OCI-LY3 (cell line): Measurements from ENCODE around the gene CRHR2.

Experiments used
- H2AFZ ChIP-seq: fragments of 200-600, 300-600 bp; shearing (Covaris generic); 2 replicates; pipeline ENCODE4 v1.6.0; 2014; ENCODE audit warnings: antibody characterized with exemption, low read depth, low read length
- H3K27ac ChIP-seq: fragments of 200-600, 300-600 bp; sonication (generic); 2 replicates; pipeline ENCODE4 v1.5.1; 2014; ENCODE audit warnings: mild to moderate bottlenecking, low read length, moderate library complexity, mixed read lengths
- H3K27me3 ChIP-seq: fragments of 200-600, 300-600 bp; sonication (generic); 2 replicates; pipeline ENCODE4 v1.6.1; 2014; ENCODE audit warnings: low read depth, low read length, mixed read lengths
- H3K36me3 ChIP-seq: fragments of 200-600, 300-600 bp; sonication (generic); replicated peaks from 2 replicates; pipeline ENCODE3; 2014; ENCODE audit warnings: low read depth, low read length, mixed read lengths
- H3K4me1 ChIP-seq: fragments of 300-600, 200-600 bp; sonication (generic); 2 replicates; pipeline ENCODE4 v1.6.1; 2014; ENCODE audit warnings: low read length, mixed read lengths
- H3K4me2 ChIP-seq: fragments of 200-600, 300-600 bp; sonication (generic); 2 replicates; pipeline ENCODE4 v1.6.1; 2014; ENCODE audit warnings: low read length, mixed read lengths
- H3K4me3 ChIP-seq: fragments of 300-600, 200-600 bp; sonication (generic); 2 replicates; pipeline ENCODE4 v1.5.1; 2014; ENCODE audit warnings: antibody characterized with exemption, mild to moderate bottlenecking, low read length, moderate library complexity
- H3K79me2 ChIP-seq: fragments of 300-600, 200-600 bp; shearing (Covaris generic); 2 replicates; pipeline ENCODE4 v1.6.1; 2014; ENCODE audit warnings: mild to moderate bottlenecking, low read length, mixed read lengths
- H3K9ac ChIP-seq: fragments of 300-600, 200-600 bp; shearing (Covaris generic); 2 replicates; pipeline ENCODE4 v1.6.0; 2014; ENCODE audit warnings: mild to moderate bottlenecking, low read length, moderate library complexity
- H3K9me3 ChIP-seq: fragments of 200-600, 300-600 bp; shearing (Covaris generic); 2 replicates; pipeline ENCODE4 v1.6.1; 2014; ENCODE audit warnings: low read length, mixed read lengths; ENCODE audit not compliant: insufficient read depth
- H4K20me1 ChIP-seq: fragments of 200-600, 300-600 bp; sonication (generic); 2 replicates; pipeline ENCODE4 v1.6.1; 2016; ENCODE audit warnings: low read length, mixed read lengths; ENCODE audit not compliant: insufficient read depth
- CTCF ChIP-seq: fragments of 200-600, 300-600 bp; sonication (generic); IDR thresholded peaks from 2 replicates; pipeline ENCODE4 v1.5.1; 2014; ENCODE audit warnings: antibody characterized with exemption, low read length, low read depth
- EZH2phosphoT487 ChIP-seq: fragments of 200-600 bp; shearing (Covaris generic); IDR thresholded peaks from 2 replicates; pipeline ENCODE4 v1.6.1; 2018; ENCODE audit warnings: antibody characterized with exemption, mixed run types, low read depth

Gene CRHR2

GRCh38 chr7:30729642-30730041 lies 47.4 kb upstream of the CRHR2 start:
- Histone ChIP-seq H3K27me3 (peaks cover 6% of the 10 kb centered on the region; the same call in 1 of the 2 replicates), H3K36me3 (no peaks in the 10 kb centered on the region), H3K4me3 (no peak overlapping the region), H3K27ac (no peak overlapping the region), H3K4me1 (no peaks in the 10 kb centered on the region), H3K4me2 (no peak overlapping the region), H4K20me1 (no peaks in the 10 kb centered on the region), H3K79me2 (no peaks in the 10 kb centered on the region), H2AFZ (no peak overlapping the region), H3K9ac (no peak overlapping the region), H3K9me3 (no peaks in the 10 kb centered on the region)
- TF ChIP-seq CTCF (no peak), EZH2phosphoT487 (no peak)

- Histone ChIP-seq H3K9ac (no peak overlapping the region), H4K20me1 (no peaks in the 10 kb centered on the region), H3K27me3 (peaks cover 6% of the 10 kb centered on the region; the same call in 1 of the 2 replicates), H3K4me1 (no peaks in the 10 kb centered on the region), H3K79me2 (no peaks in the 10 kb centered on the region), H3K4me3 (no peak overlapping the region), H3K4me2 (no peak overlapping the region), H3K27ac (no peak overlapping the region), H3K9me3 (no peaks in the 10 kb centered on the region), H2AFZ (no peak overlapping the region), H3K36me3 (no peaks in the 10 kb centered on the region)
- TF ChIP-seq EZH2phosphoT487 (no peak), CTCF (no peak)
Measured at GRCh38 chr7:30728591-30729100, 46.4 kb upstream of the CRHR2 start.

DNA sequence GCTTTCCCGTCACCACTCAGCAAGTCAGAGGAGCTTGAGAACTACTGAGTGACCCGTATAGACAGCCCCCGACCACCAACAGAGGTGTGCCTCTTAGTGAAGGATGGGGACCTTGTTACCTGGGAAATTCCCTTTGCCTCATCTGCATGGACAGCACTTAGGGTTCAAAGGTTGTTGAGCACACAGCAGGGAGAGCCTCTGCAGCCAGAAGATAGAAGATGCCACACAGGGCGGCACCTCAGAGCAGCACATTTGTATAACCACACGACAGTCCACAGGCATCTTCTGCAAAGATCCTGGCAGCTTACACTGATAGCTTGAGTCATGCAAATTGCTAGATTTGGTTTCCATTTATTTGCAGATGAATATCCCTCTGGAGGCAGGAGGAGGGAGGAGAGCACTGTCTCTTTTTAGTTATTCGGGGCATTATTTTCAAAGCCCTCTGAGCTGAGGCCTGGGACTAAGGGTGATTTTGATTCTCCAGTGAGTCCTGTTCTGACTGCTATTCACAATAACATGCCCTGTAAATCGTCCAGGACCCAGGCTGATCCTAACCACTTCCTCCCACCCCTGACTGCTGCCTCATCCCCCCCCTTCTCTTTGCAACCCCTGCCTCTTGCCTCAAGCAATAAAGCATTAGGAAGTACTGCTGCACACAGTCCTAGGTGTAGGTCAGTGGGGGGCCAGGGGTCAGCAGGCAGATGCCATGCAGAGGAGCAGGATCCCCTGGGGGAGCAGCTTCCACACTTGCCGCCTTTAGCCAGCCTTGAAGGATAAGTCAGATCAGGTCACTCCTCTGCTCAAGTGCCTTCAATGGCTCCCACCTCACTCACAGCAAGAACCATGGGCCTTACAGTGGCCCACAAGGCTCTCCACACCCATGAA lies 45.0 kb upstream of the CRHR2 start:
- Histone ChIP-seq H3K4me2 (no peak overlapping the region), H3K4me1 (no peaks in the 10 kb centered on the region), H4K20me1 (no peaks in the 10 kb centered on the region), H2AFZ (no peak overlapping the region), H3K9ac (no peak overlapping the region), H3K79me2 (no peaks in the 10 kb centered on the region), H3K4me3 (no peak overlapping the region), H3K36me3 (no peaks in the 10 kb centered on the region), H3K27me3 (peaks cover 6% of the 10 kb centered on the region; the same call in 1 of the 2 replicates), H3K9me3 (no peaks in the 10 kb centered on the region), H3K27ac (no peak overlapping the region)
- TF ChIP-seq CTCF (no peak), EZH2phosphoT487 (no peak)

DNA sequence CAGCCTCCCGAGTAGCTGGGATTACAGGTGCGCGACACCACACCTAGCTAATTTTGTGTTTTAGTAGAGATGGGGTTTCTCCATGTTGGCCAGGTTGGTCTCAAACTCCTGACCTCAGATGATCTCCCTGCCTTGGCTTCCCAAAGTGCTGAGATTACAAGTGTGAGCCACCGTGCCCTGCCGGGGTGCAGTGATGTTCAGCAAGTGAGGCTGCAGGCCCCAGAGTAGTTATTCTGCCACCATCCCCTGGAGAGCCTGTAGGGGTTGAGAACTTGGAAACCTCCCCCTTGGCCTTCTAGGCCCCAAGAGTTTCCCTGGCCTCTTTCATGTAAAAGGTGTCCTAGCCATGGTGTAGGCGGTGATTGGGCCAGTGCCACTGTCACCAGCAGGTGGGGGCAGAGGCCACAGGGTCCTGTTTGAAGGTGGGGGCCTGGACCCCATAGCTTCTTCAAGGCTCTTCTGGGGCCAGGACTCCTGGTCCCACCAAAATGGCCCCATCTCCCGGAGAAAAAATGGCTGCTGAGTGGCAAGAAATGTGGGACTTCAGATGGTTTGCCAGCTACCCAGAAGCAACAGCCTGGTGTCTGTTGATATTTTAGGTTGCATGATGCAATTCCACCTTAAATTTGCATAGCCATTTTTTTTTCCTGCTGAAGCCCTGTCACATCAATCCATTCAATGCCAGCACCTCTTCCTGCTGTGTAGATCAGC lies 44.2 kb upstream of the CRHR2 start:
- no peaks in the 10 kb centered on the region for H4K20me1 ChIP-seq
- H3K4me2 ChIP-seq, result no peak overlapping the region
- H3K9ac ChIP-seq, result no peak overlapping the region
- H3K36me3 ChIP-seq, result no peaks in the 10 kb centered on the region
- no peaks in the 10 kb centered on the region for H3K79me2 ChIP-seq
- H3K27me3 ChIP-seq, result peaks cover 6% of the 10 kb centered on the region; the same call in 1 of the 2 replicates
- no peak overlapping the region for H2AFZ ChIP-seq
- no peaks in the 10 kb centered on the region for H3K4me1 ChIP-seq
- no peak overlapping the region for H3K27ac ChIP-seq
- no peak for TF ChIP-seq EZH2phosphoT487
- TF ChIP-seq CTCF, result no peak
- H3K9me3 ChIP-seq, result no peaks in the 10 kb centered on the region
- H3K4me3 ChIP-seq, result no peak overlapping the region
